WERI-Rb-1 (cell line): ENCODE data around the gene TNXB.
"Not testable (repeated sequence)": the region's sequence is repeated elsewhere in the genome, so short reads cannot be mapped to it uniquely, and the experiment has no call there.

ENCODE experiments used
- DNase-seq: peaks from one replicate; pipeline ENCODE4 v3.0.0-alpha.2; 2020
- H3K27ac ChIP-seq: fragments of 250-450 bp; sonication (Bioruptor Pico); 2 replicates; pipeline ENCODE4 v1.5.1; 2020; ENCODE audit warnings: mild to moderate bottlenecking, moderate library complexity
- H3K27me3 ChIP-seq: fragments of 250-450 bp; sonication (Bioruptor Pico); 2 replicates; pipeline ENCODE4 v1.5.1; 2021; ENCODE audit warnings: mild to moderate bottlenecking, low read depth, moderate library complexity; ENCODE audit not compliant: insufficient read depth, severe bottlenecking
- H3K36me3 ChIP-seq: fragments of 250-450 bp; sonication (Bioruptor Pico); 2 replicates; pipeline ENCODE4 v1.5.1; 2020; ENCODE audit warnings: mild to moderate bottlenecking, moderate library complexity
- H3K4me3 ChIP-seq: 2 replicates; pipeline ENCODE4 v1.5.1; 2011; ENCODE audit warnings: low read depth, mild to moderate bottlenecking, control low read depth, low read length
- H3K9me3 ChIP-seq: fragments of 250-450 bp; sonication (Bioruptor Pico); 2 replicates; pipeline ENCODE4 v1.5.1; 2021; ENCODE audit warnings: mild to moderate bottlenecking, moderate library complexity; ENCODE audit not compliant: severe bottlenecking
- TF ChIP-seq, protein P1 (sequence below): IDR thresholded peaks from 2 replicates; pipeline ENCODE4 v1.5.1; 2011; ENCODE audit warnings: low read depth, mild to moderate bottlenecking, control low read depth, inconsistent platforms, low read length

Gene TNXB

GRCh38 chr6:32146287-32146686 lies 37.1 kb upstream of the TNXB start:
- TF ChIP-seq, protein P1, sequence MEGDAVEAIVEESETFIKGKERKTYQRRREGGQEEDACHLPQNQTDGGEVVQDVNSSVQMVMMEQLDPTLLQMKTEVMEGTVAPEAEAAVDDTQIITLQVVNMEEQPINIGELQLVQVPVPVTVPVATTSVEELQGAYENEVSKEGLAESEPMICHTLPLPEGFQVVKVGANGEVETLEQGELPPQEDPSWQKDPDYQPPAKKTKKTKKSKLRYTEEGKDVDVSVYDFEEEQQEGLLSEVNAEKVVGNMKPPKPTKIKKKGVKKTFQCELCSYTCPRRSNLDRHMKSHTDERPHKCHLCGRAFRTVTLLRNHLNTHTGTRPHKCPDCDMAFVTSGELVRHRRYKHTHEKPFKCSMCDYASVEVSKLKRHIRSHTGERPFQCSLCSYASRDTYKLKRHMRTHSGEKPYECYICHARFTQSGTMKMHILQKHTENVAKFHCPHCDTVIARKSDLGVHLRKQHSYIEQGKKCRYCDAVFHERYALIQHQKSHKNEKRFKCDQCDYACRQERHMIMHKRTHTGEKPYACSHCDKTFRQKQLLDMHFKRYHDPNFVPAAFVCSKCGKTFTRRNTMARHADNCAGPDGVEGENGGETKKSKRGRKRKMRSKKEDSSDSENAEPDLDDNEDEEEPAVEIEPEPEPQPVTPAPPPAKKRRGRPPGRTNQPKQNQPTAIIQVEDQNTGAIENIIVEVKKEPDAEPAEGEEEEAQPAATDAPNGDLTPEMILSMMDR, result no peak
- 0 out of 2 replicates have a peak overlapping the region, but pooled peaks have one; percentile 3 for H3K27ac ChIP-seq
- no peak overlapping the region for H3K4me3 ChIP-seq
- peaks cover 2% of the 10 kb centered on the region for H3K9me3 ChIP-seq
- H3K36me3 ChIP-seq, result peaks cover 8% of the 10 kb centered on the region
- H3K27me3 ChIP-seq, result no peaks in the 10 kb centered on the region
- DNase-seq, result no peak

GRCh38 chr6:32144238-32144637 lies 35.1 kb upstream of the TNXB start:
- H3K4me3 ChIP-seq, H3K27ac ChIP-seq, H3K36me3 ChIP-seq, DNase-seq, H3K9me3 ChIP-seq, H3K27me3 ChIP-seq: not testable (repeated sequence)

DNA sequence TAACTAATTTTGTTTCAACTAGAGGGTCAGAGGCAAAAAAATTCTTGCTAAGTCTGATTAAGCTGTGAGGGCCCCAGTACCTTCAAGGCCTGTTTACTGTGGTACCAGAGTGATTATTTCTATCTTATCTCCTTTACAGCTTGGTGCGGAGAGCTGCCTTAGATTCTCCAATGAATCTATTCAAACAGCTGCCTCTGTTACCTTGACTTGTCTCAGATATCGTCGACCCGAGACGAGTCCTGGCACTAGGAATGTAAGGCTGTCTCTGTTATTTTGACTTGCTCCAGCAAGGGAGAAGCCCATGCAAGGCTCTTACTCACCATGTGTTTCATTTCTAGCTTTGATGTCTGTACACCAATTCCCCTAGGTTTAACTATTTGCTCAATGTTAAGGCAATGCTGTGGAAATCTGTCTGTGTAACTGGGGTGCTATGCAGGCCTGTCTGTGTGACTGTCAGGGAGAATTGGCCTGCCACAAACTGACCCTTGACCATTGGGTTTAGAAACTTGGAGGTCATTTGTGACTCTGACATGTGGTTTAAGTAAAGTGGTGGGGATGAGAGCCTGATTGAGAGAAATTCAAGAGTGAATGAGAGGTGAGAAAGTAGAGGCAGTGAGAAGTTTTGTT lies 31.4 kb upstream of the TNXB start:
- DNase-seq, result no peak
- no peaks in the 10 kb centered on the region for H3K9me3 ChIP-seq
- TF ChIP-seq, protein P1, result no peak
- no peak overlapping the region for H3K4me3 ChIP-seq
- no peaks in the 10 kb centered on the region for H3K36me3 ChIP-seq
- no peak overlapping the region for H3K27ac ChIP-seq
- H3K27me3 ChIP-seq, result no peaks in the 10 kb centered on the region

DNA sequence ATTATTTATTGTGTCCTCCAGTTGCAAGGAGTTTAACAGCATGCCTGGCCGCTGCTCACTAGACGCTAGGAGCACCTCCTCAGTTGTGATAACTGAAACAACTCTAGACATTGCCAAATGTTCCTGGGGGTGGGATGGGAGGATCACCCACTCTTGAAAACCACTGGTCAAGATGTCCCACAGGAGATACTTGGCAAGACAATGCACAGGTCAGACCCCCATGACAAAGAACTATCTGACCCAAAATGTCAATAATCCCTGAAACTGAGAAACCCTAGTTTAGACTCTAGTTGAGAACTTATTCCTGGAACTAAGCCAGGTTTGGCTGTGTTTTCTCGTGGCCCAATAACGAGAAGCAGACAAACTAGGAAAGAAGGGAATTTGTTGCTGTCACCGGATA lies 30.5 kb upstream of the TNXB start:
- TF ChIP-seq, protein P1, result no peak
- DNase-seq, result no peak
- no peak overlapping the region for H3K4me3 ChIP-seq

GRCh38 chr6:32137454-32137853 lies 28.3 kb upstream of the TNXB start:
- TF ChIP-seq, protein P1, result no peak
- Histone ChIP-seq H3K9me3 (no peaks in the 10 kb centered on the region), H3K36me3 (no peaks in the 10 kb centered on the region)

More for the DNA sequence above, 30.5 kb upstream of the TNXB start:
- Histone ChIP-seq H3K9me3 (no peaks in the 10 kb centered on the region), H3K36me3 (no peaks in the 10 kb centered on the region), H3K27me3 (no peaks in the 10 kb centered on the region), H3K27ac (no peak overlapping the region)

GRCh38 chr6:32133786-32134185 lies 24.6 kb upstream of the TNXB start:
- H3K36me3 ChIP-seq, result no peaks in the 10 kb centered on the region; the same call in 1 of the 2 replicates
- H3K27ac ChIP-seq, result no peak overlapping the region
- TF ChIP-seq, protein P1, result no peak
- no peaks in the 10 kb centered on the region for H3K9me3 ChIP-seq
- no peaks in the 10 kb centered on the region for H3K27me3 ChIP-seq
- H3K4me3 ChIP-seq, result no peak overlapping the region
- DNase-seq, result no peak

More at GRCh38 chr6:32137454-32137853, 28.3 kb upstream of the TNXB start:
- DNase-seq, result no peak
- Histone ChIP-seq H3K4me3 (no peak overlapping the region), H3K27me3 (no peaks in the 10 kb centered on the region), H3K27ac (no peak overlapping the region)
